Mucosa of rectum (tissue), 2 donors: ENCODE data around the gene CAMK1D.

Experiments used
- H3K27ac ChIP-seq, 2 donors: one replicate each; pipeline ENCODE4 v1.7.0; 2013; ENCODE audit warnings: inconsistent platforms in 2 of 2, low read depth in 2 of 2, low read length in 2 of 2
- H3K27me3 ChIP-seq, 2 donors: one replicate each; pipeline ENCODE4 v1.7.0; 2013; ENCODE audit warnings: low read length in 2 of 2; ENCODE audit not compliant: control insufficient read depth in 2 of 2, insufficient read depth in 2 of 2
- H3K36me3 ChIP-seq, 2 donors: one replicate each; pipeline ENCODE4 v1.7.0; 2013; ENCODE audit warnings: low read length in 2 of 2; ENCODE audit not compliant: control insufficient read depth in 2 of 2, insufficient read depth in 2 of 2
- H3K4me1 ChIP-seq, 2 donors: one replicate each; pipeline ENCODE4 v1.7.0; 2013; ENCODE audit warnings: low read length in 2 of 2, mild to moderate bottlenecking in 1 of 2; ENCODE audit not compliant: control insufficient read depth in 2 of 2, insufficient read depth in 2 of 2
- H3K4me3 ChIP-seq, 2 donors: one replicate each; pipeline ENCODE4 v1.7.0; 2013; ENCODE audit warnings: low read length in 2 of 2
- H3K9ac ChIP-seq, 2 donors: one replicate each; pipeline ENCODE4 v1.7.0; 2013; ENCODE audit warnings: low read length in 2 of 2, low read depth in 1 of 2, mild to moderate bottlenecking in 1 of 2
- H3K9me3 ChIP-seq, 2 donors: one replicate each; pipeline ENCODE4 v1.7.0; 2013; ENCODE audit warnings: low read length in 2 of 2; ENCODE audit not compliant: control insufficient read depth in 2 of 2
- donor health status: healthy.
- donor health status: Normal muscosa, but diverticular disease.

CAMK1D gene

GRCh38 chr10:12409613-12410012, 60.3 kb downstream of the CAMK1D start:
- Histone ChIP-seq H3K27ac (no peak overlapping the region), H3K9me3 (no peaks in the 10 kb centered on the region), H3K36me3 (no peaks in the 10 kb centered on the region), H3K4me1 (peaks cover 3 to 11% of the 10 kb centered on the region in 2 donors), H3K27me3 (no peaks in the 10 kb centered on the region), H3K4me3 (no peak overlapping the region), H3K9ac (no peak overlapping the region)

GRCh38 chr10:12412666-12413368, 63.5 kb downstream of the CAMK1D start:
- Histone ChIP-seq H3K36me3 (no peaks in the 10 kb centered on the region), H3K27me3 (no peaks in the 10 kb centered on the region), H3K9me3 (no peaks in the 10 kb centered on the region), H3K9ac (no peak overlapping the region), H3K4me1 (peaks cover 4 to 10% of the 10 kb centered on the region in 2 donors), H3K27ac (no peak overlapping the region), H3K4me3 (no peak overlapping the region)

GRCh38 chr10:12413369-12413711, 64.0 kb downstream of the CAMK1D start:
- H3K9me3 ChIP-seq: no peaks in the 10 kb centered on the region
- no peak overlapping the region for H3K27ac ChIP-seq

GRCh38 chr10:12414278-12414989, 65.1 kb downstream of the CAMK1D start:
- Histone ChIP-seq H3K4me1 (peaks cover 4 to 12% of the 10 kb centered on the region in 2 donors), H3K27ac (no peak overlapping the region), H3K27me3 (no peaks in the 10 kb centered on the region)

More at GRCh38 chr10:12413369-12413711, 64.0 kb downstream of the CAMK1D start:
- Histone ChIP-seq H3K36me3 (no peaks in the 10 kb centered on the region), H3K9ac (no peak overlapping the region), H3K4me1 (peaks cover 4 to 10% of the 10 kb centered on the region in 2 donors), H3K27me3 (no peaks in the 10 kb centered on the region), H3K4me3 (no peak overlapping the region)

GRCh38 chr10:12416344-12417050, 67.2 kb downstream of the CAMK1D start:
- Histone ChIP-seq H3K27ac (no peak overlapping the region), H3K36me3 (no peaks in the 10 kb centered on the region), H3K4me3 (no peak overlapping the region), H3K4me1 (peaks cover 4 to 12% of the 10 kb centered on the region in 2 donors), H3K9me3 (no peaks in the 10 kb centered on the region), H3K9ac (no peak overlapping the region), H3K27me3 (no peaks in the 10 kb centered on the region)

More at GRCh38 chr10:12414278-12414989, 65.1 kb downstream of the CAMK1D start:
- Histone ChIP-seq H3K9ac (no peak overlapping the region), H3K4me3 (no peak overlapping the region), H3K9me3 (no peaks in the 10 kb centered on the region), H3K36me3 (no peaks in the 10 kb centered on the region)

- Histone ChIP-seq H3K27me3 (no peaks in the 10 kb centered on the region), H3K4me1 (peaks cover 4 to 12% of the 10 kb centered on the region in 2 donors), H3K4me3 (no peak overlapping the region), H3K9me3 (no peaks in the 10 kb centered on the region), H3K36me3 (no peaks in the 10 kb centered on the region), H3K27ac (no peak overlapping the region), H3K9ac (no peak overlapping the region)
Observed at GRCh38 chr10:12417331-12417730, 68.0 kb downstream of the CAMK1D start.

GRCh38 chr10:12418000-12418399, 68.7 kb downstream of the CAMK1D start:
- Histone ChIP-seq H3K4me3 (no peak overlapping the region), H3K27ac (no peak overlapping the region), H3K4me1 (peaks cover 4 to 12% of the 10 kb centered on the region in 2 donors)

GRCh38 chr10:12418725-12419261, 69.4 kb downstream of the CAMK1D start:
- Histone ChIP-seq H3K36me3 (no peaks in the 10 kb centered on the region), H3K4me1 (peaks cover 4 to 12% of the 10 kb centered on the region in 2 donors), H3K4me3 (no peak overlapping the region), H3K9ac (no peak overlapping the region), H3K27me3 (no peaks in the 10 kb centered on the region), H3K27ac (peak overlapping the region; percentile 27 to 35), H3K9me3 (no peaks in the 10 kb centered on the region)

More at GRCh38 chr10:12418000-12418399, 68.7 kb downstream of the CAMK1D start:
- H3K9me3 ChIP-seq: no peaks in the 10 kb centered on the region
- no peaks in the 10 kb centered on the region for H3K36me3 ChIP-seq
- H3K27me3 ChIP-seq: no peaks in the 10 kb centered on the region
- no peak overlapping the region for H3K9ac ChIP-seq

GRCh38 chr10:12419262-12419847, 70.0 kb downstream of the CAMK1D start:
- Histone ChIP-seq H3K9me3 (no peaks in the 10 kb centered on the region), H3K4me1 (peaks cover 4 to 12% of the 10 kb centered on the region in 2 donors), H3K36me3 (no peaks in the 10 kb centered on the region), H3K4me3 (no peak overlapping the region), H3K27me3 (no peaks in the 10 kb centered on the region), H3K27ac (peak overlapping the region in 1 of 2 donors; percentile 35), H3K9ac (no peak overlapping the region)
